Stimulated activated CD8-positive, alpha-beta memory T cell treated with anti-CD3 and anti-CD28 coated beads, Interleukin-7, amount 100 ng/mL, for 24 hours (primary cell): Measurements from ENCODE around the gene SNN.

Experiments used
- DNase-seq: peaks from one replicate; pipeline ENCODE4 v3.0.0-alpha.2; 2020; ENCODE audit warnings: low read depth

Gene SNN

GRCh38 chr16:11635113-11635652 is 33.1 kb upstream of the SNN start:
- DNase-seq, result no peak

- no peak for DNase-seq
Measured at GRCh38 chr16:11635679-11636171, 32.5 kb upstream of the SNN start.

- DNase-seq, result no peak
Measured at GRCh38 chr16:11636172-11636721, 32.0 kb upstream of the SNN start.

- DNase-seq, result no peak
Measured at GRCh38 chr16:11637320-11637719, 30.9 kb upstream of the SNN start.

GRCh38 chr16:11638140-11638539 is 30.1 kb upstream of the SNN start:
- no peak for DNase-seq

GRCh38 chr16:11639008-11639562 is 29.2 kb upstream of the SNN start:
- DNase-seq, result no peak

GRCh38 chr16:11639925-11640899 is 28.0 kb upstream of the SNN start:
- no peak for DNase-seq

GRCh38 chr16:11640987-11641817 is 27.1 kb upstream of the SNN start:
- DNase-seq, result no peak

- DNase-seq, result no peak
Measured at GRCh38 chr16:11642765-11643116, 25.5 kb upstream of the SNN start.

- no peak for DNase-seq
Measured at GRCh38 chr16:11649276-11649675, 19.0 kb upstream of the SNN start.

- no peak for DNase-seq
Measured at GRCh38 chr16:11650641-11651591, 17.3 kb upstream of the SNN start.

- no peak for DNase-seq
Measured at GRCh38 chr16:11651796-11652195, 16.5 kb upstream of the SNN start.

GRCh38 chr16:11655655-11656054 is 12.6 kb upstream of the SNN start:
- no peak for DNase-seq

- no peak for DNase-seq
Measured at GRCh38 chr16:11657556-11657955, 10.7 kb upstream of the SNN start.

GRCh38 chr16:11658896-11659708 is 9.2 kb upstream of the SNN start:
- no peak for DNase-seq

GRCh38 chr16:11660565-11660964 is 7.7 kb upstream of the SNN start:
- DNase-seq, result no peak

GRCh38 chr16:11662582-11662981 is 5.7 kb upstream of the SNN start:
- no peak for DNase-seq

GRCh38 chr16:11665071-11665491 is 3.2 kb upstream of the SNN start:
- no peak for DNase-seq

GRCh38 chr16:11666103-11667055 is 1.9 kb upstream of the SNN start:
- DNase-seq, result no peak
